OCI-LY1 (cell line): ENCODE results near the gene RAB14.

Experiments
- CTCF ChIP-seq: fragments of 200-600 bp; sonication (generic), shearing (Covaris generic); IDR thresholded peaks from 2 replicates; pipeline ENCODE4 v1.5.1; 2017; ENCODE audit warnings: mild to moderate bottlenecking, antibody characterized with exemption, low read length, moderate library complexity, mixed read lengths
- EZH2 ChIP-seq: fragments of 200-600 bp; sonication (generic), shearing (Covaris generic); IDR thresholded peaks from 2 replicates; pipeline ENCODE4 v1.8.0; 2017; ENCODE audit warnings: borderline replicate concordance, mixed run types, mild to moderate bottlenecking, antibody characterized with exemption, low read length, moderate library complexity, mixed read lengths

- TF ChIP-seq EZH2 (no peak), CTCF (no peak; the same call in 1 of the 2 replicates)
These were observed 16.4 kb downstream of the RAB14 start for GRCh38 chr9:121185178-121185745.
